ENCODE measurements around the gene ATP10A. TPM values are rescaled to one million over a fixed set of nuclear protein-coding genes. Genes with fewer than 3 reads are reported as not detected.

Gene ATP10A
- total RNA-seq, 2 donors from 2014 or later: 5.6 to 14.3 TPM

DNA sequence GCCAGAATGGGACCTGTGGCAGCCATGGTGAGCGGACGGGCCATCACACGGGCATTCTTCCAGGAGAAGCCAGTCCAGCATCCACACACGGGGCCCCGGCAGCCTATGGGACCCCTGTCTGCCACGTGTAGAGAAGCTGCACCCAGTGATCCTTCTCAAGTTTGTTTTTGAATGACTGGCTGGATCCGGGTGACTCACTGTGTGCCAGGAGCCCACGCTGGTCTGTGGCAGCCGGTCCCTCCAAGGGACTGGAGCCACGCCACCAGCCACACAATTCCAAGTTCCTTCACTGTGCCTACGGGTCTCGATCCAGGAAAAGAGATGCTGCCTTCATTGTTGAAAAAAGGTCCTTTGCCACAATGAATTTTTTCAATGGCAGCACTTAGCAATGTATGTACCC lies 58.1 kb downstream of the ATP10A start:
- TF ChIP-seq POLR2A (IDR thresholded peaks at IDR 0.05) (no peak), POLR2AphosphoS5 (IDR thresholded peaks at IDR 0.05) (no peak)
- TF ChIP-seq, protein P1, sequence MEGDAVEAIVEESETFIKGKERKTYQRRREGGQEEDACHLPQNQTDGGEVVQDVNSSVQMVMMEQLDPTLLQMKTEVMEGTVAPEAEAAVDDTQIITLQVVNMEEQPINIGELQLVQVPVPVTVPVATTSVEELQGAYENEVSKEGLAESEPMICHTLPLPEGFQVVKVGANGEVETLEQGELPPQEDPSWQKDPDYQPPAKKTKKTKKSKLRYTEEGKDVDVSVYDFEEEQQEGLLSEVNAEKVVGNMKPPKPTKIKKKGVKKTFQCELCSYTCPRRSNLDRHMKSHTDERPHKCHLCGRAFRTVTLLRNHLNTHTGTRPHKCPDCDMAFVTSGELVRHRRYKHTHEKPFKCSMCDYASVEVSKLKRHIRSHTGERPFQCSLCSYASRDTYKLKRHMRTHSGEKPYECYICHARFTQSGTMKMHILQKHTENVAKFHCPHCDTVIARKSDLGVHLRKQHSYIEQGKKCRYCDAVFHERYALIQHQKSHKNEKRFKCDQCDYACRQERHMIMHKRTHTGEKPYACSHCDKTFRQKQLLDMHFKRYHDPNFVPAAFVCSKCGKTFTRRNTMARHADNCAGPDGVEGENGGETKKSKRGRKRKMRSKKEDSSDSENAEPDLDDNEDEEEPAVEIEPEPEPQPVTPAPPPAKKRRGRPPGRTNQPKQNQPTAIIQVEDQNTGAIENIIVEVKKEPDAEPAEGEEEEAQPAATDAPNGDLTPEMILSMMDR (IDR thresholded peaks at IDR 0.05): no peak
- H3K9me3 ChIP-seq: no peaks in the 10 kb centered on the region
- H3K27me3 ChIP-seq (replicated peaks; ENCODE audit: insufficient read depth): no peaks in the 10 kb centered on the region
- WGBS: 62% methylated on average over 12 of the region's 12 CpGs
- H3K4me1 ChIP-seq (replicated peaks): no peaks in the 10 kb centered on the region
- no peaks in the 10 kb centered on the region for H3K36me3 ChIP-seq
- no peak overlapping the region for H3K4me3 ChIP-seq
- intact Hi-C loops (cut with DNase I): no loop called here
- no peak overlapping the region for H3K27ac ChIP-seq
- DNase-seq (ENCODE audit: low spot score): no peak

DNA sequence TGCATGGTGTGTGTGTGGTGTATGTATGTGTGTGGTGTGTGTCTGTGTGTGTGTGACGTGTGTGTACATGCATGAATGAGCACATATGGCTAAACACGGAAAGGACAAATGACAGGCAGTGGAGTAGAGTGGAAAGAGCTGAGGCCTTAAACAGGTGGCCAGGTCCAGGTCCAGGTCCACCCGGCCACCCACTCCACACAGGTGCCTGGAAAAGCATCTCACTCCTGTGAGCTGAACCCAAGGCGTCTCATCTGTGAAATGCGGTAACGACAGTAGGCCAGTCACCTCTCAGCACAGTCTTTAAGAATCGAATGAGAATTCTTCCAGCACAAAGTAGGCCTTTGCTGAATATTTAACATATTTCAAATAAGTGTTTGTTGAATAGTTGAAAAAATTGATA lies 58.7 kb downstream of the ATP10A start:
- H3K27ac ChIP-seq: no peak overlapping the region
- intact Hi-C loops (cut with DNase I): no loop called here
- TF ChIP-seq POLR2A (IDR thresholded peaks at IDR 0.05) (no peak), POLR2AphosphoS5 (IDR thresholded peaks at IDR 0.05) (no peak)
- TF ChIP-seq, protein P1 (IDR thresholded peaks at IDR 0.05): no peak
- H3K36me3 ChIP-seq: no peaks in the 10 kb centered on the region
- H3K27me3 ChIP-seq (replicated peaks; ENCODE audit: insufficient read depth): no peaks in the 10 kb centered on the region
- 89% methylated on average over 7 of the region's 7 CpGs for WGBS
- DNase-seq (ENCODE audit: low spot score): no peak
- H3K9me3 ChIP-seq: no peaks in the 10 kb centered on the region
- H3K4me3 ChIP-seq: no peak overlapping the region
- H3K4me1 ChIP-seq (replicated peaks): no peaks in the 10 kb centered on the region

DNA sequence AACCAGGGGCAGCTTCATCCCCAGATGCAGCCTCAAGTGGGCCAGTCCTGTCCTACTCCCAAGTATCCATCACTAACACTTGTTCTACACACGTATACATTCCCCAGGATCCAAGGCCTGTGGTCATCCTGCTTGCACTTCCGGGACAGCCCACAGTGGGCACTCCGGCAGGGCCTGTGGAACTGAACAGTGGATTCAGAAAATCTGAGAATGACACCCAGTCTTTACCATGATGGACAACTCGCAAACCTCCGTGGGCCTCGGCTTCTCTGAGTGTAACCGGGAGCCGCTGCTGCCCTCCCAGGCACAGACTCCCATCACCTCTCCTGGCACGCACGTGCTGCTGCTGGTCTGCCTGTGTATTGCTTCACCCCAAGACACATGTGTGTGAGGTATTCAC lies 59.6 kb downstream of the ATP10A start:
- intact Hi-C loops (cut with DNase I): no loop called here
- 85% methylated on average over 10 of the region's 10 CpGs for WGBS
- H3K4me1 ChIP-seq (replicated peaks): no peaks in the 10 kb centered on the region
- no peak overlapping the region for H3K4me3 ChIP-seq
- no peaks in the 10 kb centered on the region for H3K36me3 ChIP-seq
- no peaks in the 10 kb centered on the region for H3K9me3 ChIP-seq
- H3K27ac ChIP-seq: no peak overlapping the region
- no peak for DNase-seq (ENCODE audit: low spot score)
- no peaks in the 10 kb centered on the region for H3K27me3 ChIP-seq (replicated peaks; ENCODE audit: insufficient read depth)
- TF ChIP-seq, protein P1 (IDR thresholded peaks at IDR 0.05): no peak
- TF ChIP-seq POLR2A (IDR thresholded peaks at IDR 0.05) (no peak), POLR2AphosphoS5 (IDR thresholded peaks at IDR 0.05) (no peak)

DNA sequence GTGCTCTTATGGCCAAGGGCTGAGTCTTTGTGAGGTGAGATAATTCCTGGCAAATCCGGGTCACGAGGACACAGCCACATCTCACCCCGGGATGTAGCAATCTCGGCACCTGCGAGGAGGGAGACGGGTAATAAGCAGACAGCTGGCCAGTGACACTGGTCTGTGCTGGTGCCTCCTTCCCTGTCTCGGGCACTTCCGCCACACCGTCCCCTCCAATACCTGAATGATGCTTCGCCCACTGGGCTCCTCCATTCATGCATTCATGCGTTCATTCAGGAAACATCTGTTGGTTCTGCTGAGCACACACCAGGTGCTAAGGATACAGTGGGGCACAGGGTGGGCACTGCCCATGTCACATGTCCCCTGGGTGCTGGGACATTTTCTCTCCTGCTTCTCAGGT lies 60.1 kb downstream of the ATP10A start:
- intact Hi-C loops (cut with DNase I): no loop called here
- H3K27me3 ChIP-seq (replicated peaks; ENCODE audit: insufficient read depth): no peaks in the 10 kb centered on the region
- H3K4me3 ChIP-seq: no peak overlapping the region
- no peak overlapping the region for H3K27ac ChIP-seq
- H3K4me1 ChIP-seq (replicated peaks): no peaks in the 10 kb centered on the region
- no peaks in the 10 kb centered on the region for H3K36me3 ChIP-seq
- over 99% methylated on average over 11 of the region's 11 CpGs for WGBS
- H3K9me3 ChIP-seq: no peaks in the 10 kb centered on the region
- DNase-seq (ENCODE audit: low spot score): no peak
- TF ChIP-seq, protein P1 (IDR thresholded peaks at IDR 0.05): no peak
- TF ChIP-seq POLR2AphosphoS5 (IDR thresholded peaks at IDR 0.05): no peak
- no peak for TF ChIP-seq POLR2A (IDR thresholded peaks at IDR 0.05)

DNA sequence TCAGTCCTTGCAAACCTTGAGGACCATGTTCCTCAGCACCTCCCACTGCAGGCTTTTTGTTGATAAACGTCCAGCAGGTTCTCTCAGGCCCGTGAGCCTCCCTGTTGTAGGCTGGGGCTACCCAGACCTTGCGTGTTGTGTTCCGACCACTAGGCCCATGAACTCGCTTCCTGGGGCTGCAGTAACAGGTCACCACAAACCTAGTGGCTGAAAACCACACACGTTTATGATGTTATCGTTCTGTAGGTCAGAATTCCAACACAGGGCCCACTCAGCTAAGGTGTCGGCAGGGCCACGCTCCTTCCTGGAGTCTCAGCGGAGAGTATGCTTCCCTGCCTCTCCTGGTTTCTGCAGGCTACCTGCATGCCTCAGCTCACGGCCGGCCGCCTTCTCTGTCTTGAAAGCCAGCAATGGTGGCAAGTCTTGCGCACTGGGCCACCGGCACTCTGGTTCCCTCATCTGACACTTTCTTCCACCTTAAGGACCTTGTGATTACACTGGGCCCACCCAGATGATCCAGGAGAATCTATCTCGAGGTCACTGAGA lies 60.8 kb downstream of the ATP10A start:
- Histone ChIP-seq H3K9me3 (no peaks in the 10 kb centered on the region), H3K27ac (no peak overlapping the region), H3K4me1 (replicated peaks) (no peaks in the 10 kb centered on the region), H3K27me3 (replicated peaks; ENCODE audit: insufficient read depth) (no peaks in the 10 kb centered on the region), H3K4me3 (no peak overlapping the region), H3K36me3 (no peaks in the 10 kb centered on the region)
- no peak for DNase-seq (ENCODE audit: low spot score)
- 78% methylated on average over 15 of the region's 16 CpGs for WGBS
- TF ChIP-seq, protein P1 (IDR thresholded peaks at IDR 0.05): no peak
- TF ChIP-seq POLR2A (IDR thresholded peaks at IDR 0.05): no peak
- TF ChIP-seq POLR2AphosphoS5 (IDR thresholded peaks at IDR 0.05): no peak
- intact Hi-C loops (cut with DNase I): no loop called here
